ENCODE measurements around the gene TRA2B.
A peak's percentile ranks its signal among the peaks of the same experiment; 100 is the strongest.

The TRA2B gene

GRCh38 chr3:185949515-185949914 is 11.7 kb upstream of the TRA2B start:
- DNase-seq: no peak

GRCh38 chr3:185948292-185948691 is 10.5 kb upstream of the TRA2B start:
- DNase-seq: no peak

DNA sequence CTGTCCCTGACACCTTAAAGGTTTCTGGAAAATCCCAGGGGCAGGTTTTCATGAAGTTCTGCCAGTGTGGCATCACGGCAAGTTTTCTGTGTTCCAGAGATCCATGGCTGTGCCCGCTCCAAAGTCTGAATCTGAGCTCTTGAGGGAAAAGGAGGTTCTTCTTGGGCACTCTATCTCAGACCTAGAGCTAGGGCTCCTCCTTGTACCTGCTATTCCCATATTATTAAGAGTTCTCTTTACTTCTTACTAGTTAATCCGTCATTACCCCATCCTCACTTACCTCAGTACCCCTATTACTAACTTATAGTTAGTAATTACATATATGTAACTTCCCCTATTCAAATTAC is 5.9 kb upstream of the TRA2B start:
- no peak for DNase-seq

- DNase-seq: peak; percentile 83 to 93 (median 88)
Observed at GRCh38 chr3:185942907-185943759, 5.3 kb upstream of the TRA2B start.

DNA sequence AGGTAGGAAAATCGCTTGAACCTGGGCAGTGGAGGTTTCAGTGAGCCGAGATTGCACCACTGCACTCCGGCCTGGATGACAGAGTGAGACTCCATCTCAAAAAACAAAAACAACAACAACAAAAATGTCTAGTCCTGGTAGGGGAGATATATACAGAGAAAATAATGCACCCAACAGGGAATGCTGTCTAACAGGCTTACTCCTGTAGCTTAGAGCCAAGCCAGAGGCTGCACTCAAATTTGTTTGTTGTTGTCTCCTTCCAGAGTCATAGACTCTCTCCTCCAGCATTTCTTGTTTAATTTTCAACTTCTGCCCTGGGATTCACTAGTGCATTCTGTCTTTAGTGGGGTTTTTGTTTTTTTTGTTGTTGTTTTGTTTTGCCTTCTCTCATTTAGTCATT is 4.6 kb upstream of the TRA2B start:
- DNase-seq: no peak

DNA sequence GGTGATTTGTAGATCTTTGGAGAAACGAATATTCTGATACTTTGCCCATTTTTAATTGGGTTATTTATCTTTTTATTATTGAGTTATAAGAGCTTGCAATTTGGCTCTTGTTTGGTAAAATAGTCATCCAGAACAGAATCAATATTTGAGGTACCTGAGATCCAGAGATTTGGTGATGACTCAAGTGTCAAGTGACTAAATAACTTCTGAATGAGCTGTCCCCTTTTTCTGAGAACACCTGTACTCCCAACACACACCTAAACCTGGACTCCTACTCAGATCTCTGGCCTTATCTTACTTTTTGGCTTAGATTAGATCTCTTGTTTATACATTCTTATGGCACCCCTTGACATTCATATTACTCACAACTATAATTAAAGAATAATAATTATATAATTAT is 3.1 kb upstream of the TRA2B start:
- no peak for DNase-seq

GRCh38 chr3:185939721-185940120 is 1.9 kb upstream of the TRA2B start:
- no peak for DNase-seq

- peak; percentile 88 to 96 (median 93) for DNase-seq
Observed at GRCh38 chr3:185936814-185937688, 763 bp downstream of the TRA2B start.

GRCh38 chr3:185936273-185936629 is 1.6 kb downstream of the TRA2B start:
- DNase-seq: peak in 1 of 3 experiments; percentile 65

- DNase-seq: peak in 1 of 3 experiments; percentile 65
Observed at GRCh38 chr3:185935465-185936272, 2.1 kb downstream of the TRA2B start.

- DNase-seq: no peak
Observed at GRCh38 chr3:185934767-185935464, 2.9 kb downstream of the TRA2B start.

DNA sequence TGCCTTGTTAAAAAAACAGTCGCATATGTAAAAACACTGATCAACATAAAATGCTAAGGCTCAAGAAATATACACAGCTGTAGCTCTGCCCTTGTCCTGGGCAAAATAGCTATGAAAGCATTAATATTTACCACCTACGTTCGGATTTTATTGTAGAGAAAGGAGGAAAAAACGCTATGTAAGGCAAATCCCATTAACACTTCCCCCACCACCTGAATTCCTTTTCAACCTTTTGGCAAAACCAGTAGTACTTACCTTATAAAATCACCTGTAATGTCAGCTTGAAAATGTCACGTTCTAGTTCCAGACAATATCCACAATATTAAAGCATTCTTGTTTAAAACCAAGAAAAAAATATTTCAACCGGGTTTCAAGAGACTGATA is 3.6 kb downstream of the TRA2B start:
- DNase-seq: no peak

GRCh38 chr3:185933374-185934173 is 4.2 kb downstream of the TRA2B start:
- DNase-seq: no peak

DNA sequence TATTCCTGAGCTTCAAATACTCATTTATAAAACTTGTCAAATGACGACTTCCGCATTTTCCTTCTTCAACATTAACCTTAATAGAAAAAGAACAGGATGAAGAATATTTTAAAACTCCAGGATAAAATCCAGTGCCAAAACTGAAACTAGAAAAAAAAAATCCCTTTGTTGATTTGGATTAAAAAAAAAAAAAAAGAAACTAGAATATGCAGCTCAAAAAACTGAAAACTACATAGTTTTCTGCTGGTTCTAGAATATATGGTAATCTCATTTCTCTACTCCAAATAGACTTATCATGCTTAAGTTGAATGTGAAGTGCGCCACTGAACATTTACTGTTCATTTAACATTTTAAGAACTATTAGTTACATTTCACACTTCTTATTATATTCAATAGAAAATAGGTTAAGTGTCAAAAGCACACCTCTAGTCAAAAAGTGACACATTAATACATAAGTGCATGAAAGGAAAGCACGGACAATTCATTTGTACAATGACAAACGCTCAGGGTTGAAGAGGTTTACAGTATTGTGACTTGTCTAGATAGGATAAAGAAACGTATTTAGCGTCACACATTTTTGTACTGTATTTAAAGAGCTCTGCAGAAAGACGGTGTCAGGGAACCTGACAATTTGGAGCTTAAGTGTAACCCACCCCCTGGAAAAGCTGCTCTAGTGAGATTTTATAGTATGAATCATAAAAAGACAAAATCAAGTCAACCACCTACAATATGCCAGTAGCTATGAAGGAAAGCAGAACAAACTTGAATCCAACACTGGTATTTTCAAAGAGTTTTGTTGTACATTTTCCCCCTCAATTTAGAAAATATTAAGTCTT is 5.8 kb downstream of the TRA2B start:
- peak in 1 of 3 experiments; percentile 36 for DNase-seq

DNA sequence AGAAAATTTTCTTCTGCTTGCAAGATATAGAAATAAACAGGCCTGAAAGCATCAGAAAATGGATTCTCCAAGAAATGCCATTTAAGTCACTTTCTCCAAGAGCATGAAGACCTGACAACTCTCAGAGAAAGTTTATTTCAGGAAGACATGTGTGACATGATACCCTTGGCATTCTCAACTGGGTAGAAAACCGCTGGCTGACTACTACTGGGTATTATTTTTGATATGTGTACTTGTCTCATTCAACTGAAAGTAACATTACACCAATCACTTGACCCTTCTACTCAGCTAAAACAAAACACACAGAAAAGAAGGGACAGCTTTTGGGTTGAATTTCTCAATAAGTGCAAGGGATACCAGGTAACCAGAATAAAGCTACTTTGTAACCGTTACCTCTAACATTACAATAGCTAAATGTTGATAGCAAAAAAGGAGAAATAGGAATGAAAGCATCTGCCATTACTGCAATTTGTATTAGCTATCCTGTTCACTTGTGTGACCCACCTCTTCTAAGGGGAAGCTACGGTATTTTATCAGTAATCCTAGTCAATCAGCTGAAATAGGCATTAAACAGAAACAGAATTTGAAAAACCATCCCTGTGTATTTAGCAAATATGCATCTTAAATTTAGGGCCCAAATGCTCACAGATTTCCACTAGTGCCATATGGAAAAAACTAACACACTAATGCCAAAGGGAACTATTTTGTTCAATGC is 7.3 kb downstream of the TRA2B start:
- DNase-seq: no peak

GRCh38 chr3:185929192-185930151 is 8.3 kb downstream of the TRA2B start:
- no peak for DNase-seq

- no peak for DNase-seq
Observed at GRCh38 chr3:185928496-185928895, 9.3 kb downstream of the TRA2B start.

DNA sequence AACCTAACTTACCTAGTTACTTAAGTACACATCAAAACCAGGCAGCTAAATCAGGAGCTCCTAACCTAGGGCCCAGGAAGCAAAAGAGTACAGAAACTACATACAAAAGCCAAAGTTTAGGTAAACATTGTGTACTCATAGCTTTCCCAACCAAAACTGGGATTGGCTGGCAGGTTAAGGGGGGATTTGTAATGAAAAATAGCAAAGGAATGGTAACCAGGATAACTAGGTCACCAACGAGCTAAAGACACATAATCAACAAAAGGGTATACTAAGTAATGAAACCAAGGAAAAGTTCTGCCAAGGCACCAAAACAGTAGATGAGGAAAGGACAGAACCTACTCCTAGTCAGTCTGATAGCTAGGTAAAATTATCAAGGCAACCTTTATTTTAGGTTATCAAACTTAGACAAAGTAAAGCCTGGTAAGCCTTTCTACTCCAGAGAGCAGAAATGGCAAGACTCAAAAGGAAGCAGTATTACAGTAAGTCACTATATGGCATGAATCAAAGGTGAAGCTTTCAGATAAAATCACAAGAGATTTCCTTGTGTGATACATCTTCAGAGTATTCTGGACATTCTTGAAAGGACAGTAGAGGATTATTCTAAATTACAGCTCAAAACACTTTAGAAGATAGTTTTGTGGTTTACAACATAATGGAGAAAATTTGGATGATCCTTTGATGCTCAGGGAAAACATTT is 10.2 kb downstream of the TRA2B start:
- DNase-seq: no peak
